ENCODE data around the gene SYT11.
A peak's percentile ranks its signal among the peaks of the same experiment; 100 is the strongest.
"Not testable (repeated sequence)": the region's sequence is repeated elsewhere in the genome, so short reads cannot be mapped to it uniquely, and the experiment has no call there.

SYT11 gene

GRCh38 chr1:155859881-155860871 is 809 bp downstream of the SYT11 start:
- peak in 1 of 2 donors; percentile 11 for DNase-seq (ENCODE audit: low read depth in 1 of 2, low spot score in 1 of 2)

GRCh38 chr1:155860970-155861510 is 1.7 kb downstream of the SYT11 start:
- DNase-seq (ENCODE audit: low read depth in 1 of 2, low spot score in 1 of 2): no peak

GRCh38 chr1:155861896-155862295 is 2.5 kb downstream of the SYT11 start:
- no peak for DNase-seq (ENCODE audit: low read depth in 1 of 2, low spot score in 1 of 2)

GRCh38 chr1:155864393-155864792 is 5.0 kb downstream of the SYT11 start:
- no peak for DNase-seq (ENCODE audit: low read depth in 1 of 2, low spot score in 1 of 2)

- DNase-seq (ENCODE audit: low read depth in 1 of 2, low spot score in 1 of 2): no peak
Measured at GRCh38 chr1:155867766-155868165, 8.4 kb downstream of the SYT11 start.

GRCh38 chr1:155871390-155871789 is 12.0 kb downstream of the SYT11 start:
- no peak for DNase-seq (ENCODE audit: low read depth in 1 of 2, low spot score in 1 of 2)

GRCh38 chr1:155872527-155872926 is 13.2 kb downstream of the SYT11 start:
- DNase-seq (ENCODE audit: low read depth in 1 of 2, low spot score in 1 of 2): no peak

- no peak for DNase-seq (ENCODE audit: low read depth in 1 of 2, low spot score in 1 of 2)
Measured at GRCh38 chr1:155873860-155874259, 14.5 kb downstream of the SYT11 start.

GRCh38 chr1:155877945-155878344 is 18.6 kb downstream of the SYT11 start:
- DNase-seq (ENCODE audit: low read depth in 1 of 2, low spot score in 1 of 2): no peak

- DNase-seq (ENCODE audit: low read depth in 1 of 2, low spot score in 1 of 2): no peak
Measured at GRCh38 chr1:155880251-155880650, 20.9 kb downstream of the SYT11 start.

- DNase-seq (ENCODE audit: low read depth in 1 of 2, low spot score in 1 of 2): no peak
Measured at GRCh38 chr1:155880950-155881349, 21.6 kb downstream of the SYT11 start.

- no peak for DNase-seq (ENCODE audit: low read depth in 1 of 2, low spot score in 1 of 2)
Measured at GRCh38 chr1:155882235-155882634, 22.9 kb downstream of the SYT11 start.

- no peak for DNase-seq (ENCODE audit: low read depth in 1 of 2, low spot score in 1 of 2)
Measured at GRCh38 chr1:155882766-155883165, 23.4 kb downstream of the SYT11 start.

GRCh38 chr1:155884031-155884960 is 24.9 kb downstream of the SYT11 start:
- no peak for DNase-seq (ENCODE audit: low read depth in 1 of 2, low spot score in 1 of 2)

GRCh38 chr1:155884982-155885381 is 25.6 kb downstream of the SYT11 start:
- DNase-seq (ENCODE audit: low read depth in 1 of 2, low spot score in 1 of 2): no peak

- no peak for DNase-seq (ENCODE audit: low read depth in 1 of 2, low spot score in 1 of 2)
Measured at GRCh38 chr1:155888481-155888880, 29.1 kb downstream of the SYT11 start.

- no peak for DNase-seq (ENCODE audit: low read depth in 1 of 2, low spot score in 1 of 2)
Measured at GRCh38 chr1:155889566-155889965, 30.2 kb downstream of the SYT11 start.

- no peak for DNase-seq (ENCODE audit: low read depth in 1 of 2, low spot score in 1 of 2)
Measured at GRCh38 chr1:155890251-155890650, 30.9 kb downstream of the SYT11 start.

GRCh38 chr1:155892796-155893195 is 33.4 kb downstream of the SYT11 start:
- DNase-seq (ENCODE audit: low read depth in 1 of 2, low spot score in 1 of 2): no peak

- DNase-seq (ENCODE audit: low read depth in 1 of 2, low spot score in 1 of 2): no peak
Measured at GRCh38 chr1:155893389-155894142, 34.2 kb downstream of the SYT11 start.

- not testable (repeated sequence) for DNase-seq (ENCODE audit: low read depth in 1 of 2, low spot score in 1 of 2)
Measured at GRCh38 chr1:155895617-155896016, 36.2 kb downstream of the SYT11 start.
